ENCODE data around the gene ZNF831. TPM values are rescaled to one million over a fixed set of nuclear protein-coding genes. Genes with fewer than 3 reads are reported as not detected.

Gene ZNF831
- total RNA-seq, 1 donor, result not detected

GRCh38 chr20:59190466-59190865 lies 26.8 kb downstream of the ZNF831 start:
- DNase-seq (ENCODE audit: insufficient read length, low spot score, missing footprints), result no peak

DNA sequence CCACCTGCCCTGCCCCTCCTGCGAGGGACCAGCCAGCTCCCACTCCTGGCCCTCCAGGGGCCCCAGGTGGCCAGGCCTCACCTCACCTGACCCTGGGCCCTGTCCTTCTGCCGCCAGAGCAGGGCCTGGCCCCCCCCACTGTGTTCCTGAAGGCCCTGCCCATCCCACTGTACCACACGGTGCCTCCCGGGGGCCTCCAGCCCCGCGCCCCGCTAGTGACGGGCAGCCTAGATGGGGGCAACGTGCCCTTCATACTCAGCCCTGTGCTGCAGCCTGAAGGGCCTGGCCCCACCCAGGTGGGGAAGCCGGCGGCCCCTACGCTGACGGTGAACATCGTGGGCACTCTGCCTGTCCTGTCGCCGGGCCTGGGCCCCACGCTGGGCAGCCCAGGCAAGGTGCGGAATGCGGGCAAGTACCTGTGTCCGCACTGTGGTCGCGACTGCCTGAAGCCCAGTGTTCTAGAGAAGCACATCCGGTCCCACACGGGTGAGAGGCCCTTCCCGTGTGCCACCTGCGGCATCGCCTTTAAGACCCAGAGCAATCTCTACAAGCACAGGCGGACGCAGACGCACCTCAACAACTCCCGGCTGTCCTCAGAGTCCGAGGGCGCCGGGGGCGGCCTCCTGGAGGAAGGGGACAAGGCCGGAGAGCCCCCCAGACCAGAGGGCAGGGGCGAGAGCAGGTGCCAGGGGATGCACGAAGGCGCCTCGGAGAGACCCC lies 27.6 kb downstream of the ZNF831 start:
- H3K4me2 ChIP-seq (ENCODE audit: insufficient read depth, low read length), result no peak overlapping the region
- no peaks in the 10 kb centered on the region for H3K79me2 ChIP-seq (ENCODE audit: insufficient read depth, low read length)
- TF ChIP-seq CTCF (IDR thresholded peaks at IDR 0.05; ENCODE audit: extremely low read depth, low read depth, low read length), result no peak
- DNase-seq (ENCODE audit: insufficient read length, low spot score, missing footprints), result no peak
- no peaks in the 10 kb centered on the region for H3K36me3 ChIP-seq (ENCODE audit: insufficient read depth, low read length)
- H3K27ac ChIP-seq (ENCODE audit: low read depth, low read length), result no peak overlapping the region
- no peaks in the 10 kb centered on the region for H4K20me1 ChIP-seq (ENCODE audit: insufficient read depth, low read length)
- no peaks in the 10 kb centered on the region for H3K27me3 ChIP-seq (ENCODE audit: insufficient read depth, low read length)
- H3K4me3 ChIP-seq (ENCODE audit: insufficient read depth, low read length), result no peak overlapping the region
- H2AFZ ChIP-seq (ENCODE audit: low read length), result no peak overlapping the region
- no peaks in the 10 kb centered on the region for H3K4me1 ChIP-seq (ENCODE audit: insufficient read depth, low read length)
- no peaks in the 10 kb centered on the region for H3K9me3 ChIP-seq (ENCODE audit: low read depth, low read length)

More at GRCh38 chr20:59190466-59190865, 26.8 kb downstream of the ZNF831 start:
- no peak overlapping the region for H2AFZ ChIP-seq (ENCODE audit: low read length)
- no peaks in the 10 kb centered on the region for H4K20me1 ChIP-seq (ENCODE audit: insufficient read depth, low read length)
- H3K27me3 ChIP-seq (ENCODE audit: insufficient read depth, low read length), result no peaks in the 10 kb centered on the region
- H3K4me1 ChIP-seq (ENCODE audit: insufficient read depth, low read length), result no peaks in the 10 kb centered on the region
- H3K9me3 ChIP-seq (ENCODE audit: low read depth, low read length), result no peaks in the 10 kb centered on the region
- H3K4me3 ChIP-seq (ENCODE audit: insufficient read depth, low read length), result no peak overlapping the region
- H3K27ac ChIP-seq (ENCODE audit: low read depth, low read length), result no peak overlapping the region
- H3K79me2 ChIP-seq (ENCODE audit: insufficient read depth, low read length), result no peaks in the 10 kb centered on the region
- no peaks in the 10 kb centered on the region for H3K36me3 ChIP-seq (ENCODE audit: insufficient read depth, low read length)
- TF ChIP-seq CTCF (IDR thresholded peaks at IDR 0.05; ENCODE audit: extremely low read depth, low read depth, low read length), result no peak
- H3K4me2 ChIP-seq (ENCODE audit: insufficient read depth, low read length), result no peak overlapping the region

DNA sequence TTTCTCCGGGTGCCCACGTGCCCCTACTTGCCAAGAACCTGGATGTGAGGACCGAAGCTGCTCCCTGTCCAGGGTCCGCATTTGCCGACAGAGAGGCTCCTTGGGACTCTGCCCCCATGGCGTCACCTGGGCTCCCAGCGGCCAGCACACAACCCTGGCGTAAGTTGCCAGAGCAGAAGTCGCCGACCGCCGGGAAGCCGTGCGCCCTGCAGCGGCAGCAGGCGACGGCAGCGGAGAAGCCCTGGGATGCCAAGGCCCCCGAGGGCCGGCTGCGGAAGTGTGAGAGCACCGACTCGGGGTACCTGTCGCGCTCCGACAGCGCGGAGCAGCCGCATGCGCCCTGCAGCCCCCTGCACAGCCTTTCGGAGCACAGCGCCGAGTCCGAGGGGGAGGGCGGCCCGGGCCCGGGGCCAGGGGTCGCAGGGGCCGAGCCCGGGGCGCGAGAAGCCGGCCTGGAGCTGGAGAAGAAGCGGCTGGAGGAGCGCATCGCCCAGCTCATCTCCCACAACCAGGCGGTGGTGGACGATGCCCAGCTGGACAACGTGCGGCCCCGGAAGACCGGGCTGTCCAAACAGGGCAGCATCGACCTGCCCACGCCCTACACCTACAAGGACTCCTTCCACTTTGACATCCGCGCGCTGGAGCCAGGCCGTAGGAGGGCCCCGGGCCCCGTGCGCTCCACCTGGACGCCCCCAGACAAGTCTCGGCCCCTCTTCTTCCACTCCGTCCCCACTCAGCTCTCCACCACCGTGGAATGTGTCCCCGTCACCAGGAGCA lies 28.3 kb downstream of the ZNF831 start:
- H4K20me1 ChIP-seq (ENCODE audit: insufficient read depth, low read length), result no peaks in the 10 kb centered on the region
- no peaks in the 10 kb centered on the region for H3K4me1 ChIP-seq (ENCODE audit: insufficient read depth, low read length)
- no peak overlapping the region for H3K4me2 ChIP-seq (ENCODE audit: insufficient read depth, low read length)
- H3K79me2 ChIP-seq (ENCODE audit: insufficient read depth, low read length), result no peaks in the 10 kb centered on the region
- no peak overlapping the region for H3K4me3 ChIP-seq (ENCODE audit: insufficient read depth, low read length)
- no peak for TF ChIP-seq CTCF (IDR thresholded peaks at IDR 0.05; ENCODE audit: extremely low read depth, low read depth, low read length)
- DNase-seq (ENCODE audit: insufficient read length, low spot score, missing footprints), result no peak
- no peaks in the 10 kb centered on the region for H3K36me3 ChIP-seq (ENCODE audit: insufficient read depth, low read length)
- H3K9me3 ChIP-seq (ENCODE audit: low read depth, low read length), result no peaks in the 10 kb centered on the region
- no peak overlapping the region for H2AFZ ChIP-seq (ENCODE audit: low read length)
- H3K27me3 ChIP-seq (ENCODE audit: insufficient read depth, low read length), result no peaks in the 10 kb centered on the region
- H3K27ac ChIP-seq (ENCODE audit: low read depth, low read length), result no peak overlapping the region

DNA sequence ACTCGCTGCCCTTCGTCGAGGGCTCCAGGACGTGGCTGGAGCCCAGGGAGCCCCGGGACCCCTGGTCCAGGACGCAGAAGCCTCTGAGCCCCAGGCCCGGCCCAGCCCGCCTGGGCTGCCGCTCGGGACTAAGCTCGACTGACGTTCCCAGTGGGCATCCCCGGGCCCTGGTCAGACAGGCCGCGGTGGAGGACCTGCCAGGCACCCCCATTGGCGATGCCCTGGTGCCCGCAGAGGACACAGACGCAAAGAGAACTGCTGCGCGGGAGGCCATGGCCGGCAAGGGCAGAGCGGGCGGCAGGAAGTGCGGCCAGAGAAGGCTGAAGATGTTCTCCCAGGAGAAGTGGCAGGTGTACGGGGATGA lies 28.9 kb downstream of the ZNF831 start:
- Histone ChIP-seq H3K4me2 (ENCODE audit: insufficient read depth, low read length) (no peak overlapping the region), H3K27me3 (ENCODE audit: insufficient read depth, low read length) (no peaks in the 10 kb centered on the region), H3K79me2 (ENCODE audit: insufficient read depth, low read length) (no peaks in the 10 kb centered on the region), H3K4me3 (ENCODE audit: insufficient read depth, low read length) (no peak overlapping the region), H4K20me1 (ENCODE audit: insufficient read depth, low read length) (no peaks in the 10 kb centered on the region), H3K9me3 (ENCODE audit: low read depth, low read length) (no peaks in the 10 kb centered on the region), H3K36me3 (ENCODE audit: insufficient read depth, low read length) (no peaks in the 10 kb centered on the region), H2AFZ (ENCODE audit: low read length) (no peak overlapping the region), H3K27ac (ENCODE audit: low read depth, low read length) (no peak overlapping the region), H3K4me1 (ENCODE audit: insufficient read depth, low read length) (no peaks in the 10 kb centered on the region)
- TF ChIP-seq CTCF (IDR thresholded peaks at IDR 0.05; ENCODE audit: extremely low read depth, low read depth, low read length), result no peak
- DNase-seq (ENCODE audit: insufficient read length, low spot score, missing footprints), result no peak
